GM18870 (cell line): ENCODE data around the gene BRAT1.

ENCODE experiments used
- ATAC-seq: cut with Tn5 transposase; IDR thresholded peaks from one replicate; pipeline ENCODE4 v1.9.1; 2021; ENCODE audit warnings: moderate library complexity; ENCODE audit not compliant: unreplicated experiment

The BRAT1 gene

GRCh38 chr7:2585446-2585845 is 30.1 kb upstream of the BRAT1 start:
- ATAC-seq: no peak

- no peak for ATAC-seq
Observed at GRCh38 chr7:2583798-2584580, 28.7 kb upstream of the BRAT1 start.

GRCh38 chr7:2582006-2582735 is 26.8 kb upstream of the BRAT1 start:
- no peak for ATAC-seq

GRCh38 chr7:2580636-2581035 is 25.3 kb upstream of the BRAT1 start:
- no peak for ATAC-seq

- no peak for ATAC-seq
Observed at GRCh38 chr7:2577914-2578680, 22.8 kb upstream of the BRAT1 start.

GRCh38 chr7:2576742-2577491 is 21.6 kb upstream of the BRAT1 start:
- ATAC-seq: no peak

GRCh38 chr7:2575733-2576340 is 20.5 kb upstream of the BRAT1 start:
- no peak for ATAC-seq

- no peak for ATAC-seq
Observed at GRCh38 chr7:2575046-2575732, 19.9 kb upstream of the BRAT1 start.

- no peak for ATAC-seq
Observed at GRCh38 chr7:2573761-2574160, 18.4 kb upstream of the BRAT1 start.

- no peak for ATAC-seq
Observed at GRCh38 chr7:2572101-2572842, 16.9 kb upstream of the BRAT1 start.

- no peak for ATAC-seq
Observed at GRCh38 chr7:2571409-2571808, 16.1 kb upstream of the BRAT1 start.

GRCh38 chr7:2570021-2570420 is 14.7 kb upstream of the BRAT1 start:
- no peak for ATAC-seq

- ATAC-seq: no peak
Observed at GRCh38 chr7:2569421-2569820, 14.1 kb upstream of the BRAT1 start.

- no peak for ATAC-seq
Observed at GRCh38 chr7:2568521-2569223, 13.3 kb upstream of the BRAT1 start.

- ATAC-seq: no peak
Observed at GRCh38 chr7:2567679-2568278, 12.5 kb upstream of the BRAT1 start.

- no peak for ATAC-seq
Observed at GRCh38 chr7:2566890-2567678, 11.8 kb upstream of the BRAT1 start.

- no peak for ATAC-seq
Observed at GRCh38 chr7:2566348-2566889, 11.1 kb upstream of the BRAT1 start.
